Stimulated activated CD4-positive, alpha-beta T cell treated with anti-CD3 and anti-CD28 coated beads, Interleukin-2, amount 100 ng/mL, for 48 hours (primary cell): ENCODE results near the gene FGF19.

Source experiments
- DNase-seq, 2 donors: peaks; one replicate each; pipeline ENCODE4 v3.0.0-alpha.2; 2020

The FGF19 gene, protein sequence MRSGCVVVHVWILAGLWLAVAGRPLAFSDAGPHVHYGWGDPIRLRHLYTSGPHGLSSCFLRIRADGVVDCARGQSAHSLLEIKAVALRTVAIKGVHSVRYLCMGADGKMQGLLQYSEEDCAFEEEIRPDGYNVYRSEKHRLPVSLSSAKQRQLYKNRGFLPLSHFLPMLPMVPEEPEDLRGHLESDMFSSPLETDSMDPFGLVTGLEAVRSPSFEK

DNA sequence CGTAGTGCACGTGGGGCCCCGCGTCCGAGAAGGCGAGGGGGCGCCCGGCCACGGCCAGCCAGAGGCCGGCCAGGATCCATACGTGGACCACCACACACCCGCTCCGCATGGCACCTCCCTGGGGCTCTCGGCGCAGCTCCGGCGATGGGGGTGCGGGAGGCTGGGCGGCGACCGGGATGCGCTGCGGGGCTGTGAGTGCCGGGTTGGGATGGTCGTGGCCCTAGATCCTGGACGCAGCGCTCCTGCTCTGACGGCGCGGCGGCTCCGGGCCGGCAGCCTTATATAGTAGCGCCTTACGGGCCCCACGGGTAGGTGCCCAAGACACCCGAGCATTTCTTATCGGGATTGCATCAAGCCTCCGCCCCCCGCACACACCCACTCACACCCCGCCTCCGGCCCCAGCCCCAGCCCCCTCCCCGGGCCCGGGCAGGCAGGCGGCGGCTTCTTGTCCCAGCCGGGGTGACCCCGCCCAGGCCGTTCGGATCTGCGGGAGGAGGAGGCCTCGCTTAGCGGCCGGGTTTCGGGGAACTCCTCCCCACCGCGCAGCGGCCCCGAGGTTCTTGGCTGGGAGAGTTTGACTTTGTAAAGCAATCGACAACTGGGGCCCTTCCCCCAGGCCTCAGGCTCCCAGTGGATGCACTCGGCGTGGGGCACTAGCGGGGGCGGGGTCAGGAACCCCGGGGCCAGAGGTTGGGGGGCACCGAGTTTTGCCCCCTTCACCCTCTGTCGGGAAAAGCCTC, at the start of gene FGF19:
FGF19 (minus strand) TSS at position 255 of the 740 bp plus-strand sequence; CDS start at position 109, 146 bp downstream.
- no peak for DNase-seq

DNA sequence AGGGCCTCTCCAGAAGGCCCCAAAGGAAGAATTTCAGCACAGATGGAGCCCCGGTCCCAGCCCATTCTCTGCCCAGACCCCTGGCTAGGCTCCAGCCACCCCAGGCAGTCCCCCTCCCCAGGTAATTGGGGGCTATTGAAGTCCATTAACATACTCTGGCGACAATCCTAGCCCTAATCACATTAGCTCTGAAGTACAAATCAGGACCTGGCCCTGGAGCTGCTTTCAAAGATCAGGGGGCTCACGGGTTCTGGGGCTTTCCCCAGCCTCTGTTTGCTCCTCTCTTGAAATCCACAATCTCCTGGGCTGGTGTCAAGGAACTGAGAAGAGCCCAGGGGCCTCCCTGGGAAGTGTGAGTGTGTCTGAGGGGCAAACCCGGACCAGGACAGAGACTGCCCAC, 49.1 kb upstream of the FGF19 start:
- DNase-seq, result no peak

DNA sequence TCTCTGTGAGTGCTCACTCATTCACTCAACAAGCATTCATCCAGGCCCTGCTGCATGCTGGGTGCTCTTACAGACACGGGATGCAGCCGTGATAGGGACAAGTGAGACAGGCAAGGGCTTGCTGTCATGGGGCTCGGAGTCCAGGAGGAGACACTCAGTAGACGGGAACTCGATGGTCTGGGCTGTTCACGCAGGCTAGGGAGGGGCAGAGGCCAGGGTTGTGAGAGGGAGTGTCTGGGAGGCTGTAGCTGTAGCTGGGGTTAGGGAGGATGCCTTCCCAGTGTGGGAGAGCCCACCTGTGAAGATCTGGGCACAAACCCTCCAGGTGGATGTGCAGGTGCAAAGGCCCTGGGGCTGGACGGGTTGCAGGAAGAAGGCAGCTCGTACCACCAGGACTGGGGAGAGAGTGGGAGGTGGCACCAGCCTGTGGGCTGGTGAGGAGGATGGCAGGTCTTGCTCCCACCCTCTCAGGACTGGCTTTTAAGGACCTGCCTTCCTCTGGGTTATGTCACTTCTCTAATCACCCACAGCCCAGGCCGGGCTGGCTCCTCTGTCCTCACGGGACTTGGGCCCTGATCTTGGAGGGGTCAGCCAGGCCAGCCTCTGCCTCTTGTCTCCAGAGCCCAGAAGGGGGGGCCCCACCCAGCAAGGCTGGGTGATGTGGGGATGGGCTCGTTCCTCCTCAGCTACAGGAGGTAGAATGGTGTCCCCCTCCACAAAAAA, 47.2 kb upstream of the FGF19 start:
- no peak for DNase-seq

DNA sequence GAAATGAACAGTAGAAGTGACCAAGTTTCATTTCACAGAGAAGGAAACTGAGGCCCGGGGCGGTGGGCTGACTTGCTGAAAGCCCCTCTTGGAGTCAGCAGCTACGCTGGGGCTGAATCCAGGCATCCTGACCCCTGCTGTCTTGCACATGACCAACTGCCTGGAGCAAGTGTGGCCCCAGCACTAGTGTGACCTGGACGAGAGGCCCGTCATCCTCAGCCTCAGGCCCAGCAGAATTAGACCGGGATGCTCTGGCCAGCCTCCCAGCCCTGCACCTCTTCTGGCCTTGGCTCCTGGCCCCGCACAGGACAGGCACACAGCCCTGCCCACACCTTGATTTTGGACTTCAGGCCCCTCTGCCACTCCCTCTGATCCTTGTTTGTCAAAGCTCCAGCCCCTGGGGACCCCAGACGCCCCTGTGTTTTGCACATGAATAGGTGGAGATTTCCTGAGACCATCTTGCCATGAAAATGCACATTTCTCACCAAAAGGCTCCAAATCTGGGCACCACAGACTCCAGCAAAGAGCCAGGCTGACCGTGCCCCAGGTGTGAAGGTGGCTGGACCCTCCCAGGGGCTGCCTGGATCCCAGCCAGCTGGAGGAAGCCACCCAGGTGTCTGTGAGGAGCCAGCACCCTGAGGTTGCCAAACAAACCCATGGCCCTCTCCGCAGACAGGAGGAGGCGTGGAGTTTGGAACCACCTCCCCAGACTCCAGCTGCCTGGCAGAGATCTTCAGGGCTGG, 46.5 kb upstream of the FGF19 start:
- DNase-seq, result no peak

DNA sequence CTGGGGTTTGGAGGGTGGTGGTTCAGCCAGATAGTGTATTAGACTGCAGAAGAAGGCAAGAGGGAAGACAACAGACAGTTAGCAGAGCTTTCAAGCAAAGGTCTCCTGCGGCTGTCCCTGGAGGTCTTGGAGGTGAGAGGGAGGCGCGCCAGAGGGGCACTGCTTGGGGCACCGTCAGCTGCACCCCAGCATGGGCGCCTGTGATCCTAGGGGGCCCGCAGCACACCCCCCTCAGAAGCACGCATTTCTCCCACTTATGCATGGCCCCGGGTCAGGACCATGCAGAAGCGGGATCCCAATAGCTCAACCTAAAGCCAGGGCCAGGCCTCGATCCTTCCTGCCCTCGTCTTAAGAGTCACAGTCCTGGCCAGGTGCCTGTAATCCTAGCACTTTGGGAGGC, 44.8 kb upstream of the FGF19 start:
- DNase-seq, result no peak

DNA sequence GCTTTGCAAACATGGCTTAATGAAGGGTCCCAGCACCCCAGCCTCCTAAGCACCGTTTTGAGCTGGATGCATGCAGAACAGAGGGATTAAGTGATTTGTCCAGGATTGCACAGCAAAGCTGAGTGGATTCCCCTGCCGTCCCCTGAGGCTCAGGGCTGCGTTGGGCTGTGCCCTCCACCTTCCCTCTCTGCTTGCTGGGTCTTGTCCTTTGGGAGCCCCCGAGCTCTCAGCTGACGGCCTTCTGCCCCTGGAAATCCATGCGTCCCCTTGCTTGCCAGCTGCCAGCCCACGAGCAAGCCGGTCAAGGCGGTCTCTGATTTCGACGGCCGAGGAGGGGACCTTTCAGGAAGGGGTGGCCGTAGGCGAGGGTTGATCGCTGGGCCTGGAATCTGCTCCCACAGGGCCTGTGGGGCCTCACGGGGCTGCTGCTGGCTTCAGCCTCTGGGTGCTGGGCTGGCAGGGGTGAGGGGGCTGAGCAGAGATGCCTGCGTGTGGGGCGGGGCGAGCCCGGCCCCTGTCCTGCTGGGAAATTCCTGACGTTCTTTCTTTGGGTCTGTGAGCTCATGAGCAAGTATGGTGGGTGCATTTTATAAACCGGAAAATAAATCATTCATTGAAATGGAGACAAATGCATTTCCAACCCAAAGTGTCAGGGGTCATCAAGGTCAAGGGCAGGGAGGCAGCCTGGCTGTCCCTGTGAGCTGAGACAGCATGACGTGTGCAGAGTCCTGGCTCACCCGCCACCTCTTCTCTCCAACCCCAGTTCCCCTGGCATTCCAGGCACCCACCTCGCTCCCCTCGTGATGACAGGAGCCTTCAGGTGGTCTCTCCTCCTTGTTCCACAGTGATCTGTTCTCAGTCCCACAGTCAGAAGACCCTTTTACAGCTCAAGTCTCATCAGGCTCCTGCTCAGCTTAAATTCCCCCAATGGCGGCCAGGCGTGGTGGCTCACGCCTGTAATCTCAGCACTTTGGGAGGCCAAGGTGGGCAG, 43.2 kb upstream of the FGF19 start:
- DNase-seq, result no peak

GRCh38 chr11:69746140-69746539, 42.3 kb upstream of the FGF19 start:
- no peak for DNase-seq

- DNase-seq, result no peak
Measured at GRCh38 chr11:69745201-69745600, 41.4 kb upstream of the FGF19 start.

DNA sequence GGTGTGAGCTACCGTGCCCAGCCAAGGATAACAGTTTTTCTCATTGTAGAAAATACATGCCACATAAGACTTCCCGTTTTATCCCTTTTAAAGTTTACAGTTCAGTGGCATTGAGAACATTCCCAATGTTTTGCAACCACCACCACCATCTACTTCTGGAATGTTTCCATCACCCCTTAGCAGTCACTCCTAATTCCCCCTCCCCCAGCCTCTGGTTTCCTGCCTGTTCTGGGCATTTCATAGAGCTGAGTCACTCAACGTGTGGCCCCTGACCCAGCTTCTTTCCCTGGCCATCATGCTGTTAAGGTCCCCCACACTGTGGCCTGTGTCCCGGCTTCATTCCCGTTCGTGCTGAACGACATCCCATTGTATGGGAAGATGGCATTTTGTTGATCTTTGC, 40.6 kb upstream of the FGF19 start:
- DNase-seq, result no peak

GRCh38 chr11:69734841-69735240, 31.0 kb upstream of the FGF19 start:
- DNase-seq, result no peak

DNA sequence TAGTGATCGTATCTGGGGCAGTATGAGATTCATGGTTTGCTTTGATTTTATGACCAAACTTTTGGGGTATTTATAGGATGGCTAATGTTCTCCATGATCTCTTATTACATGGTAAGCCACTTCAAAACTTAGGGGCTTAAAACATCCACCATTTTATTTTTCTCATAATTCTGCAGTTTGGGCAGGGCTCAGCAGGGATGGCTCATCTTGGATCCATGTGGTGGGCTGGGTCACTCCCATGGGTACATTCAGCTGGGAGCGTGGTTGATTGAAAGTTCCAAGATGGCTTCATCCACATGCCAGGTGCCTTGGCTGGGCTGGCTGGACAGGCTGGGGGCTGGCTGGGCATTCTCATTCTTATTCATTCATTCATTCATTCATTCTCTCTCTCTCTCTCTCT, 30.5 kb upstream of the FGF19 start:
- DNase-seq, result no peak

- no peak for DNase-seq
Measured at GRCh38 chr11:69732910-69733309, 29.1 kb upstream of the FGF19 start.

GRCh38 chr11:69731110-69731509, 27.3 kb upstream of the FGF19 start:
- no peak for DNase-seq

GRCh38 chr11:69730500-69730899, 26.7 kb upstream of the FGF19 start:
- DNase-seq, result no peak

GRCh38 chr11:69729252-69729651, 25.4 kb upstream of the FGF19 start:
- no peak for DNase-seq

- DNase-seq, result no peak
Measured at GRCh38 chr11:69727266-69727665, 23.4 kb upstream of the FGF19 start.

DNA sequence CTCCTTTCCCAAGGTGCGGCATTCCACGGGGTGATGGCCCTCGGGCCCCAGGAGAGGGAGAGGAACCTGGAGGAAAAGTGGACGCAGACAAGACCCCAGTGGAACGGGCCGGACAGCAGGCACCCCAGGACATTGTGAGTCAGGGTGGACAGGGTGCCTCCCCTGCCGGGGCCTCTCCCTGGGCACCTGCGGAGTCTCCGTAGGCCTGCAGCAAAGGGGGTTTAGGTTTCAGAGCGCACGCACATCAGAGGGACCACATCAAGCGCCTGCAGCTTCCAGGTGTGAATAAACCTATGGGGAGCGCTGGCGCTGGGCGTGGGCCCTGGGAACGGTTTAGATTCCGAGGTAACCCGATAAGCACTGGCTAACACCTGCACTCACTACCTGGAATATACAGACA, 22.7 kb upstream of the FGF19 start:
- DNase-seq, result no peak

DNA sequence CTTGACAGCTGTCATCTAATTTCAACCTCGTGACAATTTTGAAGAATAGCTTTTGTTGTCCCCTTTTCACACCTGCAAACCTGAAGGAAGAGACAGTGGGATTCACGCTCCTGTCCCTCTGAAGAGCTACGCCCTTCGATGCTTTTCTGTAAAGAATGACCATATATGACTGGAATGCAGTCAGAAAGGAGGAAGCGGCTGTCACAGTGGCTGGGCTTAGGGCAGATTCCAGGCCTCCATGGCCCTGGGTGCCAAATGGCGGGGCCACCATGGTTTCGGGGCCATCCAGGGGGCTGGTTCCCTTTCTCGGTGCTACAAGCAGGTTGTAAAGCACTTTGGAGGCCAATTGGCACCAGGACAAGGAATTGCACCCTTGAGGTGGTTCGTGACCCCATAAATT, 22.2 kb upstream of the FGF19 start:
- DNase-seq, result no peak

GRCh38 chr11:69721745-69722144, 17.9 kb upstream of the FGF19 start:
- no peak for DNase-seq

GRCh38 chr11:69721106-69721505, 17.3 kb upstream of the FGF19 start:
- DNase-seq, result no peak

GRCh38 chr11:69718912-69719311, 15.1 kb upstream of the FGF19 start:
- DNase-seq, result no peak

DNA sequence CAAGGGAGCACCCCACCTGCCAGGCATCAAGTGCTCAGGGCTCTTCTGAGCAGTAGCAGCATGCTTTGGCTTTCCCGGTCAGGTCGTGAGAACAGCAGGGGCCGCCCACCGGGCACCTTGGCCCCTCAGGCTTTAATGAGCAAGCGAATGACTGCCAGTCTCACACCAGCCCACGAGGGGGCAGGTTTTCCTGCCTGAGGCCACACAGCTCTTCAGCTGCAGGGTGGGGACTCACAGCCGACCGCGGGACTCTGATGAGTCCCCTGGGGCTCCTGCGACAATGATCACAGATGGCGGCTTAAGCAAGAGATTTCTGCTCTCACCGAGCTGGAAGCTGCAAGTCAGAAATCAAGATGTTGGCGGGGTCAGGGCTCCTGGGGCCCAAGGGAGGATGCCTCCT, 14.3 kb upstream of the FGF19 start:
- DNase-seq, result no peak
